GM03348 (cell line): Measurements from ENCODE around the gene TAS2R1.

Experiments
- DNase-seq: peaks from one replicate; pipeline ENCODE4 v3.0.0; 2012; ENCODE audit warnings: low spot score

The TAS2R1 gene

DNA sequence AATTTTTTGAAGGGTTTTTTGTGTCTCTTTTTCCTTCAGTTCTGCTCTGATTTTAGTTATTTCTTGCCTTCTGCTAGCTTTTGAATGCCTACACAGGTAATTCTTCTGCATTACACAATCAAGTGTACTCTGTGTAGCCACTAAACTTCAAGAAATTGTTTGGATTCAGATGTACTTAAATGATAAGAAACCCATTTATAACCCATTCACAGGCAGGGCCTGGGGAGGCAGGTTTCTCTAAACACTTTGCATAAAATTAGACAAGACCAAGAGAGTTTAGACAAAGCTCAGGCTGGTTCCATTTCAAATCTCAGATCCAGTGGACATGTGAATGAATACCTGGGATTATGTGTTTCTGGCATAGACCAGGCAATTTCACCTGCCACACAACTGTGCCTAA is 43.0 kb downstream of the TAS2R1 start:
- DNase-seq: no peak

DNA sequence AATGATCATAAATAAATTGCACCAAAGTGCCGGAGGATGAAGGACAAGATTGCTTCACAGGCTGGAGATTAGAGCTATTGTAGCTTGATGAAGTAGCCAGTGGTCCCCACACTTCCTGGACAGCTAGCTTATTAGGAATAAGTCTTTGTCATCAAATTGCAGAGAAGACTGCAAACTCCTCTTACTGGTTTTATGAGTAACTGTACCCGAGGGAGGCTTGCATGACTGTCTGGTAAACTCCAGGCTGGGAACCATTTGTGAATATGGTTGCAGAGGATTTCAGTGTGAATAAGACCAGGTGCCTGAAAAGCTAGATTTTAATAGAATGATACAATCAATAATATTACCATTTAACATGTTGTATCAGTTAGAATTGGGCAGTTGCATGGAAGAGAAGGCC is 47.7 kb downstream of the TAS2R1 start:
- no peak for DNase-seq
